HEK293 (cell line): Measurements from ENCODE around the gene ABCG1.

ENCODE experiments used
- CTCF ChIA-PET: fragments of 350-600 bp; formaldehyde crosslinking; extraction: SDS; loops from one replicate; lab custom pipeline; 2021; ENCODE audit warnings: antibody characterized with exemption; lab: Yijun Ruan, JAX
- POLR2A ChIA-PET: fragments of 300-600 bp; formaldehyde crosslinking; extraction: SDS; loops from one replicate; lab custom pipeline; 2020; ENCODE audit warnings: antibody characterized with exemption, inconsistent platforms; lab: Yijun Ruan, JAX
- H3K27ac ChIP-seq: fragments of 200-500 bp; sonication (Bioruptor generic); 2 replicates; pipeline ENCODE4 v1.5.1; 2014; ENCODE audit warnings: low read depth, low read length, control low read depth, inconsistent platforms; ENCODE audit errors: extremely low read depth
- H3K36me3 ChIP-seq, 2 experiments: fragments of 200-500 bp in 1 of 2; sonication (Bioruptor generic) in 1 of 2; 1 replicate in 1 of 2; 2 replicates in 1 of 2; pipeline ENCODE4 v1.5.1; 2014 to 2017; ENCODE audit warnings: inconsistent platforms in 2 of 2, low read length in 2 of 2; ENCODE audit not compliant: control insufficient read depth in 2 of 2, insufficient read depth in 1 of 2
- H3K4me1 ChIP-seq: fragments of 200-500 bp; sonication (Bioruptor generic); 2 replicates; pipeline ENCODE4 v1.5.1; 2014; ENCODE audit warnings: mild to moderate bottlenecking, low read length, inconsistent platforms; ENCODE audit not compliant: control insufficient read depth, insufficient read depth
- H3K4me3 ChIP-seq: 2 replicates; pipeline ENCODE4 v1.5.1; 2011; ENCODE audit warnings: low read depth, mild to moderate bottlenecking, control low read depth, low read length, moderate library complexity
- H3K9me3 ChIP-seq: fragments of 200-500 bp; sonication (Bioruptor generic); 2 replicates; pipeline ENCODE4 v1.5.1; 2014; ENCODE audit warnings: low read depth, low read length, inconsistent platforms; ENCODE audit not compliant: control insufficient read depth, insufficient read depth
- EGR2 ChIP-seq: fragments of 450-650 bp; formaldehyde crosslinking; IDR thresholded peaks from 2 replicates; pipeline ENCODE4 v1.5.1; 2016; ENCODE audit warnings: low read depth, missing biosample characterization, missing genetic modification characterization
- OSR2 ChIP-seq: fragments of 450-650 bp; formaldehyde crosslinking; IDR thresholded peaks from 2 replicates; pipeline ENCODE4 v1.5.1; 2016; ENCODE audit warnings: missing biosample characterization, missing genetic modification characterization
- PRDM6 ChIP-seq: fragments of 450-650 bp; formaldehyde crosslinking; IDR thresholded peaks from 2 replicates; pipeline ENCODE4 v1.5.1; 2017; ENCODE audit warnings: missing biosample characterization, missing genetic modification characterization
- ZBTB8A ChIP-seq: fragments of 450-650 bp; formaldehyde crosslinking; IDR thresholded peaks from 2 replicates; pipeline ENCODE4 v1.5.1; 2016; ENCODE audit warnings: missing biosample characterization, missing genetic modification characterization
- ZFP37 ChIP-seq: fragments of 450-650 bp; formaldehyde crosslinking; IDR thresholded peaks from 2 replicates; pipeline ENCODE4 v1.5.1; 2016; ENCODE audit warnings: missing biosample characterization, missing genetic modification characterization
- ZNF174 ChIP-seq: fragments of 450-650 bp; formaldehyde crosslinking; IDR thresholded peaks from 2 replicates; pipeline ENCODE4 v1.5.0; 2017; ENCODE audit warnings: missing biosample characterization, mild to moderate bottlenecking, missing genetic modification characterization
- ZNF223 ChIP-seq: fragments of 450-650 bp; formaldehyde crosslinking; IDR thresholded peaks from 2 replicates; pipeline ENCODE4 v1.5.1; 2016; ENCODE audit warnings: missing biosample characterization, missing genetic modification characterization
- ZNF248 ChIP-seq: fragments of 450-650 bp; formaldehyde crosslinking; IDR thresholded peaks from 2 replicates; pipeline ENCODE4 v1.5.1; 2017; ENCODE audit warnings: missing biosample characterization, missing genetic modification characterization
- ZNF324 ChIP-seq: fragments of 450-650 bp; formaldehyde crosslinking; IDR thresholded peaks from 2 replicates; pipeline ENCODE4 v1.5.1; 2016; ENCODE audit warnings: missing biosample characterization, missing genetic modification characterization
- ZNF473 ChIP-seq: fragments of 450-650 bp; formaldehyde crosslinking; IDR thresholded peaks from 2 replicates; pipeline ENCODE4 v1.5.1; 2017; ENCODE audit warnings: missing biosample characterization, missing genetic modification characterization
- ZNF510 ChIP-seq: fragments of 450-650 bp; formaldehyde crosslinking; IDR thresholded peaks from 2 replicates; pipeline ENCODE4 v1.5.1; 2018; ENCODE audit warnings: mild to moderate bottlenecking, missing genetic modification characterization, missing biosample characterization; ENCODE audit not compliant: insufficient replicate concordance
- ZNF521 ChIP-seq: fragments of 450-650 bp; formaldehyde crosslinking; IDR thresholded peaks from 2 replicates; pipeline ENCODE4 v1.5.1; 2017; ENCODE audit warnings: missing biosample characterization, mild to moderate bottlenecking, missing genetic modification characterization
- ZNF585B ChIP-seq: fragments of 450-650 bp; formaldehyde crosslinking; IDR thresholded peaks from 2 replicates; pipeline ENCODE4 v1.5.1; 2016; ENCODE audit warnings: missing biosample characterization, missing genetic modification characterization
- ZNF639 ChIP-seq: fragments of 450-650 bp; formaldehyde crosslinking; IDR thresholded peaks from 2 replicates; pipeline ENCODE4 v1.5.1; 2016; ENCODE audit warnings: missing biosample characterization, missing genetic modification characterization
- ZSCAN4 ChIP-seq: fragments of 450-650 bp; formaldehyde crosslinking; IDR thresholded peaks from 2 replicates; pipeline ENCODE4 v1.5.1; 2017; ENCODE audit warnings: missing biosample characterization, missing genetic modification characterization
- TF ChIP-seq, protein P1 (sequence below): fragments of 450-650 bp; formaldehyde crosslinking; IDR thresholded peaks from 2 replicates; pipeline ENCODE4 v1.5.1; 2016; ENCODE audit warnings: missing biosample characterization, missing genetic modification characterization, low read depth
- TF ChIP-seq, protein P2 (sequence below): fragments of 450-650 bp; formaldehyde crosslinking; IDR thresholded peaks from 2 replicates; pipeline ENCODE4 v1.5.1; 2016; ENCODE audit warnings: missing biosample characterization, missing genetic modification characterization

Gene ABCG1

DNA sequence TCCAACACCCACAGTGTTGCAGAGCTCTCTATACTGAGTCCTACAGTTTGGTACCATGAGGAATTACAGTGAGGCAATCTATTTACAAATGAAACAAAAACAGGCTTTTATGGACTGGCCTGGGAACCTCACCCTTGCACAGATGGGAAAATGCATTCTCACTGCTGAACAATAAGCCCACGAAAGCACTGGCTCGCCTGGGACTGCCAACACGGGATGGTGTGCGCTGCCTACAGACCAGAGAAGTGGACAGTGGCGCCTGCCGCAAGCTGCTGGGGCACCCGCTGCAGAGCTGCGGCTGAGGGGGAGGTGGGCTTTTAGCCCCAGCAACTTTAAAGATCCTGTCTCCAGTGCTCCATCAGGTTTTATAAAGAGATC lies 28.5 kb upstream of the ABCG1 start (continued):
- TF ChIP-seq, protein P1, sequence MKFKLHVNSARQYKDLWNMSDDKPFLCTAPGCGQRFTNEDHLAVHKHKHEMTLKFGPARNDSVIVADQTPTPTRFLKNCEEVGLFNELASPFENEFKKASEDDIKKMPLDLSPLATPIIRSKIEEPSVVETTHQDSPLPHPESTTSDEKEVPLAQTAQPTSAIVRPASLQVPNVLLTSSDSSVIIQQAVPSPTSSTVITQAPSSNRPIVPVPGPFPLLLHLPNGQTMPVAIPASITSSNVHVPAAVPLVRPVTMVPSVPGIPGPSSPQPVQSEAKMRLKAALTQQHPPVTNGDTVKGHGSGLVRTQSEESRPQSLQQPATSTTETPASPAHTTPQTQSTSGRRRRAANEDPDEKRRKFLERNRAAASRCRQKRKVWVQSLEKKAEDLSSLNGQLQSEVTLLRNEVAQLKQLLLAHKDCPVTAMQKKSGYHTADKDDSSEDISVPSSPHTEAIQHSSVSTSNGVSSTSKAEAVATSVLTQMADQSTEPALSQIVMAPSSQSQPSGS (tag by site-specific recombination) = no peak

GRCh38 chr21:42191064-42191463 lies 27.9 kb upstream of the ABCG1 start:
- no peak overlapping the region for H3K27ac ChIP-seq
- no peaks in the 10 kb centered on the region for H3K4me1 ChIP-seq
- ChIA-PET POLR2A (no interaction called here), CTCF (interaction anchor here (1.0 to 2.0 kb wide), 2 partner anchors 19 to 29 kb away, joined by 3 to 4 read pairs; no protein-coding TSS in a partner anchor)
- no peak overlapping the region for H3K4me3 ChIP-seq
- H3K9me3 ChIP-seq = no peaks in the 10 kb centered on the region
- H3K36me3 ChIP-seq = no peaks in the 10 kb centered on the region
- TF ChIP-seq, protein P2, sequence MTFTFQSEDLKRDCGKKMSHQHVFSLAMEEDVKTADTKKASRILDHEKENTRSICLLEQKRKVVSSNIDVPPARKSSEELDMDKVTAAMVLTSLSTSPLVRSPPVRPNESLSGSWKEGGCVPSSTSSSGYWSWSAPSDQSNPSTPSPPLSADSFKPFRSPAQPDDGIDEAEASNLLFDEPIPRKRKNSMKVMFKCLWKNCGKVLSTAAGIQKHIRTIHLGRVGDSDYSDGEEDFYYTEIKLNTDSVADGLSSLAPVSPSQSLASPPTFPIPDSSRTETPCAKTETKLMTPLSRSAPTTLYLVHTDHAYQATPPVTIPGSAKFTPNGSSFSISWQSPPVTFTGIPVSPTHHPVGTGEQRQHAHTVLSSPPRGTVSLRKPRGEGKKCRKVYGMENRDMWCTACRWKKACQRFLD = no peak
- TF ChIP-seq ZSCAN4 (tag by site-specific recombination) (no peak), OSR2 (tag by site-specific recombination) (no peak), ZNF174 (tag by site-specific recombination) (no peak), EGR2 (tag by site-specific recombination) (no peak), ZNF585B (tag by site-specific recombination) (no peak), ZNF223 (tag by site-specific recombination) (no peak), ZBTB8A (no peak), ZNF639 (no peak), PRDM6 (no peak), ZNF521 (no peak), ZFP37 (tag by site-specific recombination) (no peak), ZNF473 (tag by site-specific recombination) (no peak), ZNF510 (no peak), ZNF324 (tag by site-specific recombination) (no peak), ZNF248 (tag by site-specific recombination) (no peak)
- TF ChIP-seq, all 188 proteins: peak for 0
